HepG2 (cell line): Measurements from ENCODE around the gene TMEM87A.

ENCODE experiments used
- BRF2 ChIP-seq: sonication (generic); formaldehyde crosslinking; IDR thresholded peaks from 2 replicates; pipeline ENCODE4 v1.8.1; 2022; ENCODE audit warnings: mild to moderate bottlenecking, missing genetic modification reagents
- PPARG ChIP-seq: conservative IDR thresholded peaks from 2 replicates; pipeline ENCODE4 v1.6.1; 2016; ENCODE audit warnings: missing biosample characterization, missing genetic modification reagents

GRCh38 chr15:42313463-42313862 is 40.2 kb upstream of the TMEM87A start:
- TF ChIP-seq BRF2 (CRISPR knock-in tag) = no peak
- TF ChIP-seq PPARG (CRISPR knock-in tag) = no peak
